GM12892 (cell line): ENCODE measurements around the gene TBC1D2B. TPM values are rescaled to one million over a fixed set of nuclear protein-coding genes. Genes with fewer than 3 reads are reported as not detected.

Experiments
- DNase-seq: peaks from one replicate; pipeline ENCODE4 v3.0.0; 2011; ENCODE audit not compliant: insufficient read length
- FAIRE-seq: peaks from 2 replicates; lab custom pipeline; 2011; peaks lifted over from hg19 to GRCh38; lab: Jason Lieb, UNC
- POLR2A ChIP-seq: IDR thresholded peaks from 2 replicates; pipeline ENCODE4 v1.6.1; 2011; ENCODE audit warnings: low read depth, low read length, control low read depth
- POLR2AphosphoS5 ChIP-seq: IDR thresholded peaks from 2 replicates; pipeline ENCODE4 v1.6.1; 2011; ENCODE audit warnings: low read depth, low read length, control low read depth
- TAF1 ChIP-seq: IDR thresholded peaks from 2 replicates; pipeline ENCODE4 v1.6.1; 2011; ENCODE audit warnings: low read depth, mild to moderate bottlenecking, control low read depth, low read length, borderline replicate concordance
- polyA plus RNA-seq: library from polyadenylated mRNA; unstranded; fragments of >200 nt; gene quantifications from one replicate; pipeline ENCODE4 v1.2.1, GENCODE V29; 2012; ENCODE audit warnings: missing spikeins, inconsistent platforms; ENCODE audit not compliant: missing spikeins

The TBC1D2B gene
- polyA plus RNA-seq = 17.2 TPM

DNA sequence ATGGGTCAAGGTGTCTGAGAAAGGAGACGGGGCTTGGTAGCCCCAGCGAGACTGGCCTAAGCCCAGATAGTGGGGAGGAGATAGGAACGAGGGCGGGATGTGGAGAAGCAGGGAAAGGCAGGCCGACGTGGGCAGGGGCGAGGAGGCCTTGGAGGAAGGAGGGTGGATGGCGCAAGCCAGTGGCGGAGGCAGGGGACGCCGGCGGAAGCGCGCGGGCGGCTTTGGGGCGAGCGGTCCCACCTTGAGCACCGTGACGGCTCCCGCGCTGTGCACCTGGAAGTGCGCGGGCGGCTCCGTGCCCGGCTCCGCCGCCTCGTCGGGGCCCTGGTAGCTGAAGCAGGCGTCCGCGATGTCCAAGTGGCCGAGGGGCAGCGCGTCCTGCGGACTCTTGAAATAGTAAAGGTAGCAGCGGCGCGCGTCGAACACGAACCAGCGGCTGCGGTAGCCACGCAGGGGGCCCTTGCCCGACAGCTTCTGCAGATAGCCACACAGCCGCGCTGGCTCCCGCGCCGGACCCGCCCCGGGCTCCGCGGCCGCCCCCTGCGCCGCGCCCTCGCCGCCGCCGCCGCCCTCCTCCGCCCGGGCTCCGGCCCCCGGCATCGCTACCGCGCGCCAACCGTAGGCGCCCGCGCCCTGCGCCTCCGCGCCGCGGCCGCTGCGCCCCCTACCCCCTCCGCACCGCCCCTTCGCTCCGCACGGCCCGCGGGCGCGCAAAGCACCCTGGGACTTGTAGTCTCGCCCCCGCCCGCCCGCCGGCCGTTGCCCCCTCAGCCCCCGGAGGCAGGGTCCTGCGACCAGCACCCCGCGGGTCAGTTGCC, at the start of gene TBC1D2B:
TSS of gene TBC1D2B (minus strand) at position 659 of the 818 bp plus-strand sequence. CDS start at position 600, 59 bp downstream.
- FAIRE-seq = peak; percentile 62
- DNase-seq = peak; percentile 82
- TF ChIP-seq TAF1 (no peak), POLR2A (peak; percentile 28; the same call in 1 of the 2 replicates)

DNA sequence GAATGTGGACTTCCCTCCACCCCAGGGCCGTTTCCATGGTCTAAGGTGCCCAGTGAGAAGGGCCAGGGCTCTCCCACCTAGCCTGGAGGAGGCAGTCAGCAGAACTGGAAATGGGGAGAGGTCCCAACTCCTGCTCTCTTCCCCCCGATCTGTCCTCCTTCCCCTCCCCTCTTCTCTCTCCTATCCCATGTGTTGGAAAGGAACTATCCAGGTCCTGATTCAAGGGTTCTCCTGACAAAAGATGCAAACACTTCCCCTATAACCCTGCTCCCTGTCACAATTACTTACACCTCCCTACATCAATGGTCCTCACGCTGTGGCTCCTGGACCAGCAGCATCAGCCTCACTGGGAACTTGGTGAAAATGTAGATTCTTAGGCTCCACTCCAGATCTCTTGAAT, 47.8 kb upstream of the TBC1D2B start:
- no peak for DNase-seq
- TF ChIP-seq TAF1 = no peak
- TF ChIP-seq POLR2A = no peak
- TF ChIP-seq POLR2AphosphoS5 = no peak
- FAIRE-seq = no peak

GRCh38 chr15:78120523-78120922, 43.0 kb upstream of the TBC1D2B start:
- DNase-seq = no peak
- TF ChIP-seq POLR2A (no peak), POLR2AphosphoS5 (no peak), TAF1 (no peak)
- no peak for FAIRE-seq

- DNase-seq (no peak), FAIRE-seq (no peak)
- TF ChIP-seq POLR2A (no peak), POLR2AphosphoS5 (no peak), TAF1 (no peak)
These were observed 35.0 kb upstream of the TBC1D2B start for GRCh38 chr15:78112551-78112950.

DNA sequence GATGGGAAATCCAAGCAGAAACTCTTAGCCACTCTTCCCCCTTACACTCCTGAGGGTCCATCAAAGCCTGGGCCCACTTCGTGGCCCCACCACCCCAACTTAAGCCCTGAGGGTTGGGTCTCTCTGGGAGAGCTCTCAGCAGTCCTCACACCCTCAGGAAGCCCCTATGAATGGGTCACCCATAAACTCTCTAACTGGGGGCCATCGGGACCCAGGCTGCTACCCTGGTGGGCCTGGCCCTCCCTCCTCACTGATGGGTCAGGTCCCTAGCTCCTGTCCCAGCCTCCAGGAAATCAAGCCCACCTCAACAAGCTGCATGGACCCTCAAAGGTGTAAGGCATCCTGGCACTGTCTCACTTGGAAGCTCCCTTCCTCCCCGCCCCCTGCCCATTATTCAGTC, 34.3 kb upstream of the TBC1D2B start:
- no peak for DNase-seq
- no peak for FAIRE-seq
- no peak for TF ChIP-seq TAF1
- no peak for TF ChIP-seq POLR2AphosphoS5
- TF ChIP-seq POLR2A = no peak

- no peak for TF ChIP-seq POLR2A
- FAIRE-seq (no peak), DNase-seq (no peak)
These were observed 33.5 kb upstream of the TBC1D2B start for GRCh38 chr15:78110916-78111475.

GRCh38 chr15:78110096-78110495, 32.6 kb upstream of the TBC1D2B start:
- DNase-seq (no peak), FAIRE-seq (no peak)
- TF ChIP-seq POLR2A (no peak), POLR2AphosphoS5 (no peak), TAF1 (no peak)

- FAIRE-seq (no peak), DNase-seq (no peak)
- TF ChIP-seq TAF1 (no peak), POLR2A (no peak), POLR2AphosphoS5 (no peak)
These were observed 31.6 kb upstream of the TBC1D2B start for GRCh38 chr15:78109156-78109555.

GRCh38 chr15:78108300-78109084, 31.0 kb upstream of the TBC1D2B start:
- FAIRE-seq = peak; percentile 85
- DNase-seq = peak; percentile 74
- TF ChIP-seq TAF1 (no peak), POLR2AphosphoS5 (no peak), POLR2A (no peak)

DNA sequence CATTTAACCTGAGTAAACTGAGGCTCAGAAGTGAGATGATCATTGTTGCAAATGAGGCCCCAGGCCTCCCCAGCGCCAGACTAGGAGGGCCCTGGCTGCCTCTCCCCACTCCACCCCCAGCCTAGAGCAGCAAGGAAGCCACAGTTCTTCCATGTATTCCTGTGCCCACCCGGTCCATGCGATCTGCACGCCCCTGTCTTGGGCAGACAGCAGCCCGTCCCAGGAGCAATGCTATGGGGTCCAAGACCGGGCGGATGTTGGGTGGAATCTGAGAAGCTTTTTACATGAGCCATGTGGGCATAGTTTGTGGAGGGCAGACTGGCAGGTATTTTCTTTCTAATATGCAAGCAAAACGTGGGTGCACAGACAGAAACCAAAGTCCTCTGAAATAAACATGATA, 30.0 kb upstream of the TBC1D2B start:
- FAIRE-seq = no peak
- no peak for TF ChIP-seq POLR2A
- no peak for TF ChIP-seq POLR2AphosphoS5
- no peak for TF ChIP-seq TAF1
- DNase-seq = no peak

GRCh38 chr15:78105476-78106241, 28.1 kb upstream of the TBC1D2B start:
- DNase-seq (no peak), FAIRE-seq (no peak)
- TF ChIP-seq TAF1 (no peak), POLR2AphosphoS5 (no peak)
